Fibroblast of skin of abdomen (primary cell): ENCODE results near the gene TOX3. TPM values are rescaled to one million over a fixed set of nuclear protein-coding genes. Genes with fewer than 3 reads are reported as not detected.

ENCODE experiments used
- DNase-seq: peaks from one replicate; pipeline ENCODE4 v3.0.0-alpha.2; 2013
- polyA plus RNA-seq, 2 experiments: library from polyadenylated mRNA; unstranded; fragments of 120-200 nt; gene quantifications; one replicate each; pipeline ENCODE4 v1.2.1, GENCODE V29; 2013; ENCODE audit not compliant: insufficient read length in 2 of 2

The TOX3 gene
- polyA plus RNA-seq (2013, experiment 1 of 2; ENCODE audit: insufficient read length): not detected
- polyA plus RNA-seq (2013, experiment 2 of 2; ENCODE audit: insufficient read length): not detected

GRCh38 chr16:52547004-52547833 is at the start of gene TOX3:
Gene TOX3, minus strand, starts transcription at chr16:52547143. Its CDS starts 420 bp downstream, at chr16:52546723.
- DNase-seq: no peak

- no peak for DNase-seq
Measured at GRCh38 chr16:52592778-52593177, 45.8 kb upstream of the TOX3 start.

- no peak for DNase-seq
Measured at GRCh38 chr16:52591934-52592592, 45.1 kb upstream of the TOX3 start.

- no peak for DNase-seq
Measured at GRCh38 chr16:52591471-52591870, 44.5 kb upstream of the TOX3 start.

GRCh38 chr16:52586159-52586558 is 39.2 kb upstream of the TOX3 start:
- no peak for DNase-seq

- DNase-seq: no peak
Measured at GRCh38 chr16:52584354-52585320, 37.7 kb upstream of the TOX3 start.

GRCh38 chr16:52581530-52581929 is 34.6 kb upstream of the TOX3 start:
- DNase-seq: no peak

GRCh38 chr16:52580488-52580887 is 33.5 kb upstream of the TOX3 start:
- DNase-seq: no peak

GRCh38 chr16:52578829-52579498 is 32.0 kb upstream of the TOX3 start:
- DNase-seq: no peak

- DNase-seq: no peak
Measured at GRCh38 chr16:52578007-52578828, 31.3 kb upstream of the TOX3 start.

- DNase-seq: no peak
Measured at GRCh38 chr16:52577130-52577706, 30.3 kb upstream of the TOX3 start.

- no peak for DNase-seq
Measured at GRCh38 chr16:52573365-52574299, 26.7 kb upstream of the TOX3 start.

GRCh38 chr16:52572656-52573055 is 25.7 kb upstream of the TOX3 start:
- no peak for DNase-seq

- no peak for DNase-seq
Measured at GRCh38 chr16:52570495-52571091, 23.6 kb upstream of the TOX3 start.

GRCh38 chr16:52569701-52570100 is 22.8 kb upstream of the TOX3 start:
- DNase-seq: no peak

GRCh38 chr16:52568983-52569690 is 22.2 kb upstream of the TOX3 start:
- DNase-seq: no peak

- no peak for DNase-seq
Measured at GRCh38 chr16:52568495-52568894, 21.6 kb upstream of the TOX3 start.

GRCh38 chr16:52567193-52567592 is 20.2 kb upstream of the TOX3 start:
- DNase-seq: no peak
